TTC549 (cell line): ENCODE results near the gene BARX2.
A peak's percentile ranks its signal among the peaks of the same experiment; 100 is the strongest.
"Not testable (repeated sequence)": the region's sequence is repeated elsewhere in the genome, so short reads cannot be mapped to it uniquely, and the experiment has no call there.

Experiments
- FAIRE-seq: peaks from 2 replicates; lab custom pipeline; 2012; peaks lifted over from hg19 to GRCh38; lab: Jason Lieb, UNC

The BARX2 gene, protein sequence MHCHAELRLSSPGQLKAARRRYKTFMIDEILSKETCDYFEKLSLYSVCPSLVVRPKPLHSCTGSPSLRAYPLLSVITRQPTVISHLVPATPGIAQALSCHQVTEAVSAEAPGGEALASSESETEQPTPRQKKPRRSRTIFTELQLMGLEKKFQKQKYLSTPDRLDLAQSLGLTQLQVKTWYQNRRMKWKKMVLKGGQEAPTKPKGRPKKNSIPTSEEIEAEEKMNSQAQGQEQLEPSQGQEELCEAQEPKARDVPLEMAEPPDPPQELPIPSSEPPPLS

DNA sequence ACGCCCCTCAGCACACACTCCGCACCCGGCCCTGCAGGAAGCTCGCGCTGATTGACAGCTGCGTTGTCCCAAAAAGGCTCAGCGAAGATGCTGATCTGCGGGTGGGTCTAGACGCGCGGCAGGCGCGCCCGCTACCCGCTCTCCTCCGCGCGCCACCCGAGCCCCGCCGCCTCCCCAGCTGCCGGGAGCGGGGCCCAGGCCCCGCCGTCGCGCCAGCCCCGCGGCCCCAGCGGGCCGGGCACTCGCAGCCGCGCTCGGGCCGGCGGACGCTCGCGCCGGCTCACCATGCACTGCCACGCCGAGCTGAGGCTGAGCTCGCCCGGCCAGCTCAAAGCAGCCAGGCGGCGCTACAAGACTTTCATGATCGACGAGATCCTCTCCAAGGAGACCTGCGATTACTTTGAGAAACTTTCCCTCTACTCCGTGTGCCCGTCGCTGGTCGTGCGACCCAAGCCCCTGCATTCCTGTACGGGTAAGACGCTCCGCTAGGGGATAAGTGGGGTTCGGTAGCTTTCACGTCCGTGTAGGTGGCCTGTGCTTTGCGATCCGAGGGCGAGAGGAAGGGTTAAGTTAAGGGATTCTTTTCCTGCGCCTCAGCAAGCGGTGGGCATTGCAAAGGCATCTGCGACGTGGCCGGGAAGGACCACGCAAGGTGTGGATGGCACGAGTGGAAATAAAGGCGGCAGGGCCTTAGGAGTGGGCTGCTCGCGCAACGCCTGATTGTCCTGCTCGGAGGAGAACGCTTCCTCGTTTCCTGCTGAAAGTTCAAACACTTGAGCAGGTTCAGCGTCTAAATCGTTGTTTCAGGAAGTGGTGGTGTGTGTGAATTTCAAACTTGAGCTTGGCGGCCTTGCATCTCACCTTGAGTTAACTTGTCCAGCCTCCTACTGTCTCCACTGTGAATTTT lies at the start of gene BARX2:
Gene BARX2 (plus strand): TSS at position 98 of the 907 bp plus-strand sequence. CDS start 188 bp downstream, at position 286.
- no peak for FAIRE-seq

DNA sequence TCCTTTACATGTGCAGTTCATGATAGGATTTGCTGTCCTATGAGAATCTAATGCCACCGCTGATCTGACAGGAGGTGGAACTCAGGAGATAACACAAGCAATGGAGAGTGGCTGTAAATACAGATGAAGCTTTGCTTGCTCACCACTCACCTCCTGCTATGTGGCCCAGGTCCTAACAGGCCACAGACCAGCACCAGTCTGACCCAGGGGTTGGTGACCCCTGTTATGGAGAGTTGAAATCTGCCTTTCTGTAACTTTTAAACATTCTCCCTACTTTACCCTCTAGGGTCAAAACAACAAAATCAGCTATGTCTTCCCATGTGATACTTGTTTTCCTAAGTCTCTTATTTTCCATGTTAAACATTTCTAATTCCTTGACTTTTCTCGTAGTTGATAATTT lies 48.7 kb upstream of the BARX2 start:
- FAIRE-seq: no peak

DNA sequence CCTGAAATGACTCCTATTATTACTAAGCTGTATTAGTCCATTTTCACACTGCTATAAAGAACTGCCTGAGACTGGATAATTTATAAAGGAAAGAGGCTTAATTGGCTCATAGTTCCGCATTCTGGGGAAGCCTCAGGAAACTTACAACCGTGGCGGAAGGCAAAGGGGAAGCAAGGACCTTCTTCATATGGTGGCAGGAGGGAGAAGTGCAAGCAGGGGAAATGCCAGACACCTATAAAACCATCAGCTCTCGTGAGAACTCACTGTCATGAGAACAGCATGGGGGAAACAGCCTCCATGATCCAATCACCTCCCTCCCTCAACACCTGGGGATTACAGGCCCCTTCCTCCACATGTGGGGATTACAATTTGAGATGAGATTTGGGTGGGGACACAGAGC lies 47.9 kb upstream of the BARX2 start:
- not testable (repeated sequence) for FAIRE-seq

DNA sequence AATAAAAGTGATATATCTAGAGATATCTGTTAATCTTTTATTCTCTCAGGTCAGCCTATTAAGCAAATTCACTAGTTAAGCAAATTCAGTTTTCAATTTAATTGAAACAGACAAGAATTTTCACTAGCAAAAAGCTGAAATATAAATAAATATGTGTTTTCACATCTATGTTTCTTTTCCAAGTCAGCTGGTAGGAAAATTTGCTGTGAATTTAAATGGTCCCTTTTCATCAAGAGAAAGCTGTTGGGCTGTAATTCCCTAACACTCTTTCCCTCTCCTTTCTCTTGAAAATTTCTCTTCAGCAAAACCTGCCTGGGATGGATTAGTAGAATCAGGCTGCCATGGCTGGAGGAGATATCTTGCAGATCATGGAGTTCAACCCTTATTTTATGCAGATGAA lies 46.9 kb upstream of the BARX2 start:
- FAIRE-seq: no peak

DNA sequence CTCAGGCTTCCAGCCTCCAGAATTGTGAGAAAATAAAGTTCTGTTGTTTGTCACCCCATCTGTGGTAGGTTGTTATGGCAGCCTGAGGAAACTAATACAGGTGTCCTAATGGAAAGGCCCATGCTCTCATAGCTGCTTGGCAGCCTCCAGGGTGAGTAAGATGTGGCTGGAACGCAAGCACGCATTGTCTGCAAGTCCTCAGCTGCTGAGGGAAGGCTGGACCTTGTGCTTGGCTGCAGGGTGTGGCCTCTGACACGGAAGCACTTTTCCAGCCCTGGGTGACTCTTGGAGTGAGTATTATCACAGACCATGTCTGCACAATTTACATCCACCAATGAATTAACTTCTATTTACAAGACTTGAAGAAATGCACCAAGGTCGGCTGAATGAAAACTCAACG lies 44.4 kb upstream of the BARX2 start:
- FAIRE-seq: no peak

DNA sequence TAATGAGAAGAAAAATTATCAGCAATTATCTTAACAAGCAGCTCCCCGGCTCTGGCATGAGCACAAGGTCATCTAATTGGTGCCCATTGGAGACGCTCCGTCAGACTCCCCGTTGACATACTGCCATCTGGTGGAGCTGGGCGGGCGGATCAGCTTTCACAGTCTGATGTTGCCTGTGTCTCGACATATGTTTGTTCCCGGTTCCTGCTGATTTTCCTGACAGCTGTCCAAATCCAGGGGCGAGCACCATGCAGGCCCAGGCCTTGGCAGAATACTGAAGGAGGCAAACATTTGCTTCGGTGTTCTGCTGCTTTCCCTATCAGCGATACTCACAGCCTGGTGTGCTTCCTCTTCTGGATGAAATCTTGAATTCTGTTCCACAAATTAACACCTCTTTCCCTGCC lies 43.8 kb upstream of the BARX2 start:
- peak; percentile 42 for FAIRE-seq

DNA sequence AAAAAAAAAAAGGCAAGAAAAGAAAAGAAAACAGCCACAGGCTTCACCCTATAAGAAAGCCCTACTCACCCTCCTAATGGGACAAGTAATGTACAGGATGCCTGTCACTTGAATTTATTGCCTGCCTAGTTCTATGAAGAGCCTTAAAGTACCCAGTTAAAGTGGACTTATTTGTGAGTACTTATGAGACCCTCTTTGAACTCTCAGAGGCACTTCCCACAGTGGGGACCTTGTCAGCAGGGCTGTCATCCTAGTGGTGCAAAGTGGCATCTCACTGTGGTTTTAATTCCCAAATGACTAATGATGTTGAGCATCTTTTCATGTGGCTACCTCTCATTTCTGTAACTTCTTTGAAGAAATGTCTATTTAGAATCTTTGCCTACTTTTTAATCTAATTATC lies 41.8 kb upstream of the BARX2 start:
- FAIRE-seq: no peak

- not testable (repeated sequence) for FAIRE-seq
These were observed 31.2 kb upstream of the BARX2 start for GRCh38 chr11:129344301-129344940.

GRCh38 chr11:129346916-129347315 lies 28.7 kb upstream of the BARX2 start:
- no peak for FAIRE-seq

DNA sequence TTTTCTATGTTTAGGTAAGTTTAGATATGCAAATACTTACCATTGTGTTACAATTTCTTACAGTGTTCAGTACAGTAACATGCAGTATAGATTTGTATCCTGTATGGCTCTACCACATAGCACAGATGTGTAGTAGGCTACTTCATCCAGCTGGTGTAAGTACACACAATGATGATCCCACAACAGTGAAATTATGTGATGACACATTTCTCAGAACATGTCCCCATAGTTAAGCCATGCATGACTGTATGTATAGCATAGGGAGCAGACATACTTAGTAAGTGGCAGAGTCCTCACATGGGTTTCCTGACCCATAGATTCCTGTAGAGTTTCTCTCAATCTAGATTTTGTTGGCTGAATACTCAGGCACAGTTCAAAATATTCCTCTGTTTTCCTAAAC lies 26.8 kb upstream of the BARX2 start:
- no peak for FAIRE-seq

- FAIRE-seq: no peak
These were observed 23.0 kb upstream of the BARX2 start for GRCh38 chr11:129352676-129353075.

DNA sequence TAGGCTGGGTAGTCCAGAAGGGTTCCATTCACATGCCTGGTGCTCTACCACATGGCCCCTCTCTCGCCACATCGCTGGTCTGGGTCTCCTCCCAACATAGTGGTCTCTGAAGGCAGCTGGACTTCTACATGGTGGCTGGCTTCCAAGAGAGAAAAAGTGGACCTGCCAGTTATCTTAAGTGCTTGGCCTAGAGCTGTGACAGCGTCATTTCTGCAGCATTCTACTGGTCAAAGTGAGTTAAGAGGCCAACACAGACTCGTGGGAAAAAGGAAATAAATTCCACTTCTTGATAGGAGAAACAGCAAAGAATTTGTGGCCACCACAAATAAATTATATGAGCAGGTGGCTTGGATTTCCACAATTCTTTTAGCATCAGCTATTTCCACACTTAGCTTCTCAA lies 21.0 kb upstream of the BARX2 start:
- no peak for FAIRE-seq

GRCh38 chr11:129359748-129360147 lies 15.9 kb upstream of the BARX2 start:
- no peak for FAIRE-seq

GRCh38 chr11:129364143-129364654 lies 11.4 kb upstream of the BARX2 start:
- FAIRE-seq: no peak

- no peak for FAIRE-seq
These were observed 9.8 kb upstream of the BARX2 start for GRCh38 chr11:129365816-129366215.

GRCh38 chr11:129366737-129367597 lies 8.7 kb upstream of the BARX2 start:
- FAIRE-seq: no peak

GRCh38 chr11:129368889-129369672 lies 6.6 kb upstream of the BARX2 start:
- no peak for FAIRE-seq

DNA sequence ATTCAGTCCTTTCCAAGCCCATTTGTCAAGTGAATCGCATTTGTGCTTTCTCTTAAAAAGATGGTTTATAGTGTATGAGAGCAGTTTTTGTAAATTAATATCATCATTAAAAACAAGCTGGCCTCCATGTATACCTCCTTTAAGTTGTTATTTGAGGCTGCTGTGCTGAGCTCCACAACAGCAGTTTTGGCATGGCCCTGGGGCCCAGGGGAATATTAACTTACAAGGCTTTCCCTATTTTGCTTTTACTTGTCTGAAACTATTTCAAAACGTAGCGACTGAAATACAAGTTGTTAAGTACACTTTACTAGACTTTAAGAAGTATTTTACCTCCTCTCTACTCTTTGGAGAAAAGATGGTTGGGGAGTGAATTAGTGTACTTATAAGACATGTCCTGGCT lies 4.9 kb upstream of the BARX2 start:
- no peak for FAIRE-seq

GRCh38 chr11:129372609-129373488 lies 2.8 kb upstream of the BARX2 start:
- no peak for FAIRE-seq

DNA sequence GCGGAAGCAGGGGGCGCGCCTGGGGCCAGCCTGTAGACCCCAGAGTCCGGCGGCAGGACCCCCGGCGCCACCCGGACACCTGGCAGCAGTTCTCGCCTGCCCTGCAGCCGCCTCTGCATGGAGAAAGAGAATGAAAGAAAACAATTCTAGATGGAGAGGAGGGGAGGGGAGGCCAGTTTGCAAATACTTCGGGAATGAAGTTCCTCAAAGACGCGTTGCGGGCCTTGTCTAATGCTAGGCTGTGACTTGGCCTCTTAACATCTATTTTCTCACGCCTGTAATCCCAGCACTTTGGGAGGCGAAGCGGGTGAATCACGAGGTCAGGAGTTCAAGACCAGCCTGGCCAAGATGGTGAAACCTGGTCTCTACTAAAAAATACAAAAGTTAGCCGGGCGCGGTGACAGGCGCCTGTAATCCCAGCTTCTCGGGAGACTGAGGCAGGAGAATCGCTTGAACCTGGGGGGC lies 2.1 kb upstream of the BARX2 start:
- no peak for FAIRE-seq
